GM12892 (cell line): ENCODE measurements around the gene TCAF1.

ENCODE experiments used
- DNase-seq: peaks from one replicate; pipeline ENCODE4 v3.0.0; 2011; ENCODE audit not compliant: insufficient read length
- FAIRE-seq: peaks from 2 replicates; lab custom pipeline; 2011; peaks lifted over from hg19 to GRCh38; lab: Jason Lieb, UNC
- POLR2A ChIP-seq: IDR thresholded peaks from 2 replicates; pipeline ENCODE4 v1.6.1; 2011; ENCODE audit warnings: low read depth, low read length, control low read depth
- POLR2AphosphoS5 ChIP-seq: IDR thresholded peaks from 2 replicates; pipeline ENCODE4 v1.6.1; 2011; ENCODE audit warnings: low read depth, low read length, control low read depth
- TAF1 ChIP-seq: IDR thresholded peaks from 2 replicates; pipeline ENCODE4 v1.6.1; 2011; ENCODE audit warnings: low read depth, mild to moderate bottlenecking, control low read depth, low read length, borderline replicate concordance

The TCAF1 gene

DNA sequence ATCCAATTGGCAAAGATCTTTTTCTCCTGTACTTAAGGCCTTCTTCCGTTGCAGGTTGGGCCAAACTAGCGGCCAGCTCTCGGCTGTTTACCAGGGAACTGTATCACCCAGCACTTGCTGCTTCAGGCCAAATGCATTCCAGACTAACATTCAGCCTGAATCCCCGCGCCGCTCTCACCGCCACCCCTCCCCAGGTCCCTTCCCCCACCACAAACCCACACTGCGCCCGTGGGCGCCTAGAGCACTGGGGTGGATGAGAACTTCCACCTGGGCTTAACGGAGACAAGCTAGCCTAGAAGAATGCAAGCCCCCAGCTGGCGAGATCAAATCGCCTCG, 676 bp downstream of the TCAF1 start:
- TF ChIP-seq POLR2A (no peak), POLR2AphosphoS5 (no peak), TAF1 (no peak)
- no peak for DNase-seq
- FAIRE-seq: peak; percentile 57

- DNase-seq (no peak), FAIRE-seq (no peak)
- no peak for TF ChIP-seq TAF1
These were observed 1.7 kb downstream of the TCAF1 start for GRCh38 chr7:143900230-143900766.

- TF ChIP-seq POLR2A (no peak), TAF1 (no peak), POLR2AphosphoS5 (no peak)
- DNase-seq (no peak), FAIRE-seq (no peak)
These were observed 3.2 kb downstream of the TCAF1 start for GRCh38 chr7:143898810-143899209.

DNA sequence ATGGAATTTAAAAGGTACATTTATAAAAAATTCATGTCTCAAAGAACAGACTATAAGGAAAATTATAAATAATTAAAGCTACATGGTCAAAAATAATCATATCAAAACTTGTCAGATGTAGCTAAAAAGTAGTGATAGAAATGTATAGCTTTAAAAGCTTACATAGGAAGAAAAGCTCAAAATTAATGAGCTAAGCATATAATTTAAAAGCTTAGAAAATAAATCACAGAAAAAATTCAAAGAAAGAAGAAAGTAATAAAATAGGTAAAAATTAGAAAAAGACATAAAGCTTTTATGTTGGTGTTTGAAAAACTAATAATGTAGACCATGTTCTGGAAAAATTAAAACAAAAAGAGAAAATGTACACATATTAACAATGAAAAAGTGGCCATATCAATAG, 5.3 kb downstream of the TCAF1 start:
- TF ChIP-seq POLR2AphosphoS5 (no peak), POLR2A (no peak), TAF1 (no peak)
- no peak for DNase-seq
- no peak for FAIRE-seq

DNA sequence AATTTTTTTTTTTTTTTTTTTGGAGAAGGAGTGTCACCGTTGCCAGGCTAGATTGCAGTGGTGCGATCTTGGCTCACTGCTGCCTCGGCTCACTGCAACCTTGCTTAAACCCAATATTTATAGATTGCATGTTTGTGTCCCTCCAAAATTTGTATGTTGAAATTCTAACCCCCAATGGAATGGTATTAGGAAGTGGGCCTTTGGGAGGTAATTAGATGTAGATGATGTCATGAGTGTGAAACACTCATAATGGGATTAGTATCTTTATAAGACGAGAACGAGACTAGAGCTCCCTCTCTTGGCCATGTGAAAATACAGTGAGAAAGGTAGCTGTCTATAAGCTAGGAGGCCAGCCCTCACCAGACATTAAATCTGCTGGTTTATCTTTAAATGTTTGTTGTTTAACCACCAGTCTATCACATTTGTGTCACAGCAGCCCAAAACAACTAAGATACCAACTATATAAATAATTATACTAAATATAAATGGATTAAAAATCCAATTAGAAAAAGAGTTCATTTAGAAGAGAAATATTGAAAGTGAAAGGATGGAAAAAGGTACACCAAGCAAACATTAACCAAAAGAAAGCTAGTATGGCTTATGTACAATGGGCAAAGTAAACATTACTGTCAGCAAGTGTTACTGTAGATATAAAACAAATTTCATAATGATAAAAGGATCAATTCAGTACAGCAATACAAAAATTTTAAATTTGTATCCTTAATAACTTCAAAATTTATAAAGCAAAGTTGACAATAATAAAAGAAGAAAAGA, 9.3 kb downstream of the TCAF1 start:
- TF ChIP-seq TAF1: no peak
- no peak for TF ChIP-seq POLR2A
- no peak for TF ChIP-seq POLR2AphosphoS5
- peak; percentile 72 for FAIRE-seq
- DNase-seq: no peak

DNA sequence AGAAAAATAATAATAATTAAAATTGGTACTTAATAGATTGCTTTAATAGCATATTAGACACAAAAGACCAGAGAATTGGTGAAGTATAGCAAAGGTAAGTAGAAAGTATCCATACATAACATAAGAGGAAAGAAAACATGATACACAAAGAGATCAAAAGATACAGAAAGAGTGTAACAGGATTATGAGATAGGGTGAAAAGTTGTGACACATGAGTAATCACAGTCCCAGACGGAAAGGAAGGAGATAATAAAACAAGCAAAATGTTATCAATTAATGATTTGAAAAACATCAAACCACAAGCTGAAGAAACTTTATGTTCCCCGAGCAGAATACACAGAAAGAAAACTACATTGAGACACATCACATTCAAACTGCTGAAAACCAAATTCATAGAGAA, 10.5 kb downstream of the TCAF1 start:
- TF ChIP-seq POLR2A (no peak), POLR2AphosphoS5 (no peak), TAF1 (no peak)
- no peak for DNase-seq
- FAIRE-seq: no peak

DNA sequence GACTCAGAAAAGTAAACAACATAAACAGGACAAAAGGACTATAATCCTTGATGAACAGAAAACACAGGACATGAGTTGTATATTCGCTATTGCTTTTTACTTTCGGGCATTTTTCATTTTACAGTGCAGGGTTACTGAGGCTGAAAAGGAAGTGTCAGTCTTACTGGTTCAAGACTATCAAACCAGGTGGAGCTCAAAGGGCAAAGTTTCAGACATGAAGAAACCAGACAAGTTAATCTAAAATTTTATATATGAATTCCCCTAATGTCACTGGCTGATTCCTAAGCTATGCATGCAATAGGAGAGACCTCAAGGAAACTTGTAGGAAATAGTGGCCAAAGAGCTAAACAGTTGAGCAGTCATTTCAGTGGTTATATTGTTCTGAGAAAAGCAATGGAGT, 11.4 kb downstream of the TCAF1 start:
- TF ChIP-seq POLR2A: no peak
- TF ChIP-seq TAF1: no peak
- no peak for TF ChIP-seq POLR2AphosphoS5
- DNase-seq (no peak), FAIRE-seq (no peak)

DNA sequence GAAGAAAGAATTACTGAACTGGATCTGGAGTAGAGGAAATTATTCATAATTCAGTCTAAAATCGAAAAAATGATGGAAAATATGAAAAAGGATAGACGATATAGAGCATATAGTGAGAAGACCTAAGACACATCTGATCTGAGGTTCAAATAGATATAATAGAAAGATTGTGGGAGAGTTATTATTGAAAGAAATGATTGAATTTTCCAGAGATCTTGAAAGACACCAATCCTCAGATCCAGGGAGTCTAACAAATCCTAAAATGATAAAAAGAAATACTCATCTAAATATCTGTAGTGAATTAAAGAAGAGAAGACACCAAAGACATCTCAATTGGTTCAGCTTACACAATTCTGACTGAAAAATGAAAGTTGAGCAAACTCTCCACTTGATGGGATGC, 12.9 kb downstream of the TCAF1 start:
- DNase-seq: no peak
- no peak for FAIRE-seq
- TF ChIP-seq POLR2AphosphoS5: no peak
- TF ChIP-seq TAF1: no peak
- no peak for TF ChIP-seq POLR2A

GRCh38 chr7:143886826-143887477, 15.0 kb downstream of the TCAF1 start:
- FAIRE-seq: no peak
- TF ChIP-seq TAF1 (no peak), POLR2A (no peak), POLR2AphosphoS5 (no peak)

DNA sequence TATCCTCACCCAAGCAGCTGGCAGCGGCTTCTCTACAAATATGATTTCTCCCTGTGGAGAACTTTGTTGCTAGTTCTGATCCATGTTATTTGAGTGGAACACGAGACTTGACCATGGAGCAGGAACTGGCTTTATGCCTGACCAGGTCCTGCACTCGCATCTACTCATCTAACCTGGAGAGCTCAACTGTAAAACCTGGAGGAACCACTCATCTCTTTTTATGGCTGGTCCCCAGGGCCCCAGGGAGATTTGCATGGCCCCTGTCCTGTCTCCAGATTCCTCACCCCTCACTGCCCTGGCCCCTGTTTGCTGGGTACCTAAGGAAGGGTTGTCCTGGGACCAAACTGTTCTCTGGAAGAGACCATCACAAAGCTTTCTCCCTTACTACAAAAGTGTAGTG, 16.0 kb downstream of the TCAF1 start:
- no peak for TF ChIP-seq POLR2AphosphoS5
- no peak for TF ChIP-seq POLR2A
- TF ChIP-seq TAF1: no peak
- FAIRE-seq: peak; percentile 63
- DNase-seq: no peak

More at GRCh38 chr7:143886826-143887477, 15.0 kb downstream of the TCAF1 start:
- no peak for DNase-seq

DNA sequence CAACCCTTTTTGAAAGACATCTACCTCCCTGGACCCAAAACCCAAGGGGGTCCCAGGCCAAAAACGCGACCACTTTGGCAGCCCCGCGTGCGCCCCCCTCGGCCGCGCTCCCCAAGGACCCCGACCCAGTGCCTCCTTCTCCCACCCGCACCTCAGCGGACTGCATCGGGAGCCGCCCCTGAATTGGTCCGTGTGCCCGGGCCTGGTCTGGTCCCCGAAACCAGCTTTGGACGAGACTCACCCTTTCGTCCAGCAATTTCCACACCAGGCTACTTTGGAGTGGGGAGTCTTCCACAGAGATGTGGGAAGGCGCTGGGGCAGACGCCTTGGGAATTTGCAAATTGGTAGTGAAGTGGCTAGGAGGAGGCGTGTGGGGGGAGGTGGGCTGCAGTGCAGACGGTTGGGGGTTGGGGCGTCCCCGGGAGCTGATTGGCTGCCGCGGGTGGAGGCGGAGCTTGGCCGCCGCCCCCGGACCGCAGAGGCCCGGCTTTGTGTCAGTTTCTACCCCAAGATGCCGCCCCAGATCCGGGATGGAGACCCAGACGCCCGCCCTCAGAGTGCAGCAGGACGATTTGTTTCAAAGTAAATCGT, 16.9 kb downstream of the TCAF1 start:
- FAIRE-seq (no peak), DNase-seq (peak; percentile 63)
- TF ChIP-seq POLR2AphosphoS5: no peak
- TF ChIP-seq POLR2A: no peak
- no peak for TF ChIP-seq TAF1
